Measurements from ENCODE around the gene CLEC2B. TPM values are rescaled to one million over a fixed set of nuclear protein-coding genes. Genes with fewer than 3 reads are reported as not detected.
A peak's percentile ranks its signal among the peaks of the same experiment; 100 is the strongest.

Gene CLEC2B
- total and polyA plus RNA-seq, 3 experiments from 2014 or later, result 13.7 to 72.9 (median 16.5) TPM

DNA sequence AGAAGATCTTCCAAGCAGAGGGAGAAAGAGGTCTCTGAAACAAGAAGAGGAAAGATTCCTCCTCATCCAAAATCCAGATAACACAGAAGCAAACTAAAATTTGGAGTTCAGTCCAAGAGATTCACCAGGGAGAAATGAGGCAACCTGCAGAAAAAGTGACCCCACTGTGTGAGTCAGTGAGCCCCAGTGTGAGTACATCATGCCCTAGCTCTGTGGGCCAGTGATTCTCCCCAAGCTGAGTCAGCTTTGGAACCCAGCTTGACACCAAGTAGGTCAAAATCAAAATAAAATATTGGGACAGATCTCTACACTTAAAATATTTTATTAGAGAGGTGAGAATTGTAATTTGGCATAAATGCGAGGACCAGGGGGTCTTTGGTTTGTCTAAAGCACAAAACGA, 17.2 kb downstream of the CLEC2B start:
- Mint-ChIP-seq H3K36me3 (peaks cover 42 to 74% (median 70%) of the 10 kb centered on the region in 3 donors), H3K27me3 (no peaks in the 10 kb centered on the region)
- no peak for DNase-seq

DNA sequence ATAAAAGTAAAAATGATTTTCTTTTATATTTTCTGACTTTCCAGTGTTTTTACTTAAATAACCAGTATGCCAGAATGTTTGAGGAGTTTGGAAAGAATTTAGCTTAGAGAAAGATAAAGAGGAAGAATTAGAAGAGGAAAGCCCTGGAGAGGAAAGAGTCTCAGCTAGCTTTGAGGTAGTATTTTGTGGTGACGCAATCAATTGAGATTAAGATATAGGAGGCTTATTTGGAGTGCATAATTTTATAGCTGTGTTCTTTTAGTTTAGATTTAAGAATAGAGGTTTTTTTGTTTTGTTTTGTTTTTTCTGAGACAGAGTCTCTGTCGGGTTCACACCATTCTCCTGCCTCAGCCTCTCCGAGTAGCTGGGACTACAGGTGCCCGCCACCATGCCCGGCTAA, 18.1 kb downstream of the CLEC2B start:
- Histone ChIP-seq H3K27me3 (ENCODE audit: insufficient read depth, low read length, poor library complexity, severe bottlenecking) (no peaks in the 10 kb centered on the region), H3K36me3 (ENCODE audit: insufficient read depth, low read length) (peaks cover 24% of the 10 kb centered on the region), H3K4me3 (ENCODE audit: low read length) (no peak overlapping the region), H3K9me3 (ENCODE audit: low read length) (no peaks in the 10 kb centered on the region), H3K27ac (ENCODE audit: low read depth, low read length) (no peak overlapping the region), H3K4me1 (ENCODE audit: insufficient read depth, low read length) (peaks cover 8% of the 10 kb centered on the region)
- H3K4me1 Mint-ChIP-seq, result peaks cover 27 to 37% (median 31%) of the 10 kb centered on the region in 3 donors
- H3K36me3 Mint-ChIP-seq, result peaks cover 41 to 73% (median 72%) of the 10 kb centered on the region in 3 donors
- peaks cover 19 to 34% (median 26%) of the 10 kb centered on the region in 5 donors for H3K9me3 Mint-ChIP-seq
- H3K27ac Mint-ChIP-seq, result no peak overlapping the region
- no peaks in the 10 kb centered on the region for H3K27me3 Mint-ChIP-seq
- no peak overlapping the region for H3K4me3 Mint-ChIP-seq
- DNase-seq, result no peak
- ChIA-PET POLR2A (interaction anchor here (0.5 to 0.7 kb wide), 2 partner anchors 13 to 75 kb away, joined by 4 read pairs; no protein-coding TSS in a partner anchor), CTCF (interaction anchor here (1.1 to 1.3 kb wide), 2 partner anchors 14 to 37 kb away, joined by 4 read pairs; no protein-coding TSS in a partner anchor)

More for the DNA sequence above, 17.2 kb downstream of the CLEC2B start:
- Histone ChIP-seq H3K4me1 (ENCODE audit: insufficient read depth, low read length) (peaks cover 10% of the 10 kb centered on the region), H3K27ac (ENCODE audit: low read depth, low read length) (no peak overlapping the region), H3K36me3 (ENCODE audit: insufficient read depth, low read length) (peaks cover 33% of the 10 kb centered on the region), H3K9me3 (ENCODE audit: low read length) (no peaks in the 10 kb centered on the region), H3K4me3 (ENCODE audit: low read length) (no peak overlapping the region), H3K27me3 (ENCODE audit: insufficient read depth, low read length, poor library complexity, severe bottlenecking) (no peaks in the 10 kb centered on the region)
- H3K4me3 Mint-ChIP-seq, result no peak overlapping the region
- peaks cover 35 to 45% (median 36%) of the 10 kb centered on the region in 3 donors for H3K4me1 Mint-ChIP-seq
- ChIA-PET POLR2A (interaction anchor here (0.5 to 0.6 kb wide), 2 partner anchors 12 to 26 kb away, joined by 3 to 4 read pairs; no protein-coding TSS in a partner anchor), CTCF (interaction anchor here (1.1 to 1.3 kb wide), 2 partner anchors 13 to 38 kb away, joined by 4 read pairs; no protein-coding TSS in a partner anchor)
- peak overlapping the region in 2 of 8 donors; percentile 14 to 71 for H3K27ac Mint-ChIP-seq
- H3K9me3 Mint-ChIP-seq, result peaks cover 10 to 25% (median 17%) of the 10 kb centered on the region in 5 donors

DNA sequence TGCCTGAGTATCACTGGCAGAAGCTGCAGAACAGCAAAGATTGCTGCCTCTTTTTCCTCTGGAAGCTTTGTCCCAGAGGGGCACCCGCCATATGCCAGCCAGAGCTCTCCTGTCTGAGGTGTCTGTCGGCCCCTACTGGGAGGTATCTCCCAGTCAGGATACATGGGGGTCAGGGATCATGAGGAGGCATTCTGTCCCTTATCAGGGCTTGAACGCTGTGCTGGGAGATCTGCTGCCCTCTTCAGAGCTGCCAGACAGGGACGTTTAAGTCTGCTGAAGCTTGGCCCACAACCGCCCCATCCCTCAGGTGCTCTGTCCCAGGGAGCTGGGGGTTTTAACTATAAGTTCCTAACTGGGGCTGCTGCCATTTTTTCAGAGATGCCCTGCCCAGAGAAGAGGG, 20.3 kb downstream of the CLEC2B start:
- H3K4me3 ChIP-seq (ENCODE audit: low read length), result no peak overlapping the region
- ChIA-PET POLR2A (interaction anchor here (0.6 to 1.1 kb wide), 2 partner anchors 20 to 131 kb away, joined by 3 to 4 read pairs; partner anchors contain the start of gene CLEC2B), CTCF (no interaction called here)
- H3K9me3 ChIP-seq (ENCODE audit: low read length), result no peaks in the 10 kb centered on the region
- H3K27ac Mint-ChIP-seq, result no peak overlapping the region
- H3K4me1 Mint-ChIP-seq, result peaks cover 12 to 20% (median 18%) of the 10 kb centered on the region in 3 donors
- peaks cover 32 to 73% (median 55%) of the 10 kb centered on the region in 3 donors for H3K36me3 Mint-ChIP-seq
- H3K27me3 ChIP-seq (ENCODE audit: insufficient read depth, low read length, poor library complexity, severe bottlenecking), result no peaks in the 10 kb centered on the region
- H3K36me3 ChIP-seq (ENCODE audit: insufficient read depth, low read length), result peaks cover 7% of the 10 kb centered on the region
- H3K9me3 Mint-ChIP-seq, result peaks cover 24 to 43% (median 35%) of the 10 kb centered on the region in 5 donors
- H3K4me3 Mint-ChIP-seq, result no peak overlapping the region
- H3K4me1 ChIP-seq (ENCODE audit: insufficient read depth, low read length), result peaks cover 2% of the 10 kb centered on the region
- no peaks in the 10 kb centered on the region for H3K27me3 Mint-ChIP-seq
- no peak for DNase-seq
- no peak overlapping the region for H3K27ac ChIP-seq (ENCODE audit: low read depth, low read length)

DNA sequence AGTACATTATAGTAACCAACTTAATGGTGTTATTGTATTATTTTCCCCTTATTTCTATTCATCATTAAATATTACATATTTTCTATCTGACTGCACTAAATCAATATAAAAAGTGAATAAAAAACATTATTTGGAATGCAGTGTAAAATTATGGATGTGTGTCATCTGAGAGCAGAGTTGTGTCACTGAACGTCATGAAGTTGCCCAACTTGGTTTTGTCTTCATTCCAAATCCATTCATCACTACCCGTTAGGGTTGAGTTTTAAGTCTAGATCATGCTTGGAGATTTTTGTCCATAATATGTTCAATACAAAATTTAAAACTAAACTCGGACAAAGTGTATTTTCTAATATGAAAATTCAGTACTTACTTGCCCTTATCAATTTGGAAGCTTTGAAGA, 25.7 kb downstream of the CLEC2B start:
- ChIA-PET CTCF (no interaction called here), POLR2A (no interaction called here)
- Mint-ChIP-seq H3K4me3 (no peak overlapping the region), H3K9me3 (peaks cover 21 to 31% (median 30%) of the 10 kb centered on the region in 5 donors), H3K27ac (no peak overlapping the region), H3K36me3 (peaks cover 6 to 31% (median 17%) of the 10 kb centered on the region in 3 donors), H3K4me1 (peaks cover 0 to 3% (median 0%) of the 10 kb centered on the region in 3 donors), H3K27me3 (no peaks in the 10 kb centered on the region)
- Histone ChIP-seq H3K4me3 (ENCODE audit: low read length) (no peak overlapping the region), H3K27ac (ENCODE audit: low read depth, low read length) (no peak overlapping the region), H3K9me3 (ENCODE audit: low read length) (no peaks in the 10 kb centered on the region), H3K27me3 (ENCODE audit: insufficient read depth, low read length, poor library complexity, severe bottlenecking) (no peaks in the 10 kb centered on the region), H3K4me1 (ENCODE audit: insufficient read depth, low read length) (no peaks in the 10 kb centered on the region), H3K36me3 (ENCODE audit: insufficient read depth, low read length) (no peaks in the 10 kb centered on the region)
- no peak for DNase-seq

DNA sequence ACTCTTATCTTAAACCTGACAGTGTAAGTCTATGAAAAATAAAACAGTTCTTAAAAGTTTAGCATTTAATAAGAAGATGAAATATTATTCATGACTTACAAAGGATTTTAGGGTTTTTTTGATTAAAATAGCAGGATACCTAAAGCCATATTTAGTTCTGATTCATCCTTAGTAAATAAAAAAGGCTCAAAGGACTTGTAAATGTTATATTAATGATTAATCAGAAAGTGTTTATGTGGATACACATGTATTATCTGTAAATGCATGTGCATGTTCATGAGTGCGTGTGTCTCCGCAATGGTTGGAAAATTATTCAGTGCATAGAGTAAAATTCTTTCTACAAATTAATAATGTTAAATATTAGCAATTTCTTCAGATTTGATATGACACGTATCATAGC, 37.4 kb downstream of the CLEC2B start:
- Mint-ChIP-seq H3K36me3 (no peaks in the 10 kb centered on the region), H3K4me1 (peaks cover 16 to 21% (median 17%) of the 10 kb centered on the region in 3 donors), H3K27me3 (no peaks in the 10 kb centered on the region), H3K27ac (no peak overlapping the region), H3K9me3 (no peaks in the 10 kb centered on the region), H3K4me3 (no peak overlapping the region)
- ChIA-PET CTCF (interaction anchor here (1.8 kb wide), 1 partner anchor 81 kb away, joined by 4 read pairs; no protein-coding TSS in a partner anchor), POLR2A (no interaction called here)
- Histone ChIP-seq H3K4me1 (ENCODE audit: insufficient read depth, low read length) (no peaks in the 10 kb centered on the region), H3K27ac (ENCODE audit: low read depth, low read length) (no peak overlapping the region), H3K27me3 (ENCODE audit: insufficient read depth, low read length, poor library complexity, severe bottlenecking) (no peaks in the 10 kb centered on the region), H3K9me3 (ENCODE audit: low read length) (no peaks in the 10 kb centered on the region), H3K4me3 (ENCODE audit: low read length) (no peak overlapping the region), H3K36me3 (ENCODE audit: insufficient read depth, low read length) (no peaks in the 10 kb centered on the region)
- DNase-seq, result no peak

DNA sequence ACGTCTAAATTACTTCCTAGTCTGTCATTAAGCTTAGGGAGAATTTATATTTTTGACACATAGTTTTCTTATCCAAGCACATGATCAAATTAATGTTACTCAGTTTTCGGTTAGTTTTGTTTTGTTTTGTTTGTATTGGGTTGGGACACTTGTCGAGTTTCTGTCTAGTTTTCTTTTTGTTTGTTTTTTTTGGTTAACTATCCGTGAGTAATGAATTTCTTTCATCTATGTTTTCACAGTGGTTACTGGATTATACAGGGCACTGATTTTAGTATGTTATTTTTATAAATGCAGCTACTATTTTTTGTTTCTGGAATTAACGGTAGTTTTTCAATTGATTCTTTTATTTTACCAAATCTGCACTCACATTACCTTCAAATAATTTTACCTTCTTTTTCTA, 39.2 kb downstream of the CLEC2B start:
- Histone ChIP-seq H3K36me3 (ENCODE audit: insufficient read depth, low read length) (no peaks in the 10 kb centered on the region), H3K27ac (ENCODE audit: low read depth, low read length) (no peak overlapping the region), H3K27me3 (ENCODE audit: insufficient read depth, low read length, poor library complexity, severe bottlenecking) (no peaks in the 10 kb centered on the region), H3K9me3 (ENCODE audit: low read length) (no peaks in the 10 kb centered on the region), H3K4me3 (ENCODE audit: low read length) (no peak overlapping the region), H3K4me1 (ENCODE audit: insufficient read depth, low read length) (no peaks in the 10 kb centered on the region)
- peak overlapping the region in 4 of 8 donors; percentile 51 to 75 (median 62) for H3K27ac Mint-ChIP-seq
- ChIA-PET POLR2A (no interaction called here), CTCF (interaction anchor here (1.5 kb wide), 1 partner anchor 16 kb away, joined by 6 read pairs; no protein-coding TSS in a partner anchor)
- H3K27me3 Mint-ChIP-seq, result no peaks in the 10 kb centered on the region
- peaks cover 0 to 5% (median 0%) of the 10 kb centered on the region in 3 donors for H3K36me3 Mint-ChIP-seq
- peak overlapping the region in 6 of 7 donors; percentile 49 to 86 (median 66) for H3K4me3 Mint-ChIP-seq
- DNase-seq, result no peak
- H3K4me1 Mint-ChIP-seq, result peaks cover 26 to 34% (median 27%) of the 10 kb centered on the region in 3 donors
- H3K9me3 Mint-ChIP-seq, result no peaks in the 10 kb centered on the region

DNA sequence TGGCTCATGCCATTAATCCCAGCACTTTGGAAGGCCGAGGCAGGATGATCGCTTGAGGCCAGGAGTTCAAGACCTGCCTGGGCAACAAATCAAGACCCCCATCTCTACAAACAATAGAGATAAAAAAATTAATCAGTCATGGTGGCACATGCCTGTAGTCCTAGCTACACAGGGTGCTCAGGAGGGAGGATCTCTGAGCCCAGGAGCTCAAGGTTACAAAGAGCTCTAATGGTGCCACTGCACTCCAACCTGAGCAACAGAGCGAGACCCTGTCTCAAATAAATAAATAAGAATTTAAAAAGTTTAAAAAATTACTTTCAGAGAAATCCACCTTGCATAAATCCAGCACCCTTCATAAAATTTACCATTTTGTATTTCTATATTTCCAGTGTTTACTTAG, 39.7 kb downstream of the CLEC2B start:
- peak overlapping the region in 6 of 7 donors; percentile 64 to 89 (median 74) for H3K4me3 Mint-ChIP-seq
- DNase-seq, result no peak
- ChIA-PET CTCF (interaction anchor here (1.5 kb wide), 1 partner anchor 16 kb away, joined by 6 read pairs; no protein-coding TSS in a partner anchor), POLR2A (no interaction called here)
- peaks cover 26 to 37% (median 31%) of the 10 kb centered on the region in 3 donors for H3K4me1 Mint-ChIP-seq
- no peaks in the 10 kb centered on the region for H3K27me3 ChIP-seq (ENCODE audit: insufficient read depth, low read length, poor library complexity, severe bottlenecking)
- H3K4me3 ChIP-seq (ENCODE audit: low read length), result no peak overlapping the region
- peak overlapping the region in 3 of 8 donors; percentile 27 to 63 (median 51) for H3K27ac Mint-ChIP-seq
- H3K9me3 Mint-ChIP-seq, result no peaks in the 10 kb centered on the region
- H3K36me3 Mint-ChIP-seq, result peaks cover 0 to 9% (median 0%) of the 10 kb centered on the region in 3 donors
- H3K4me1 ChIP-seq (ENCODE audit: insufficient read depth, low read length), result no peaks in the 10 kb centered on the region
- no peak overlapping the region for H3K27ac ChIP-seq (ENCODE audit: low read depth, low read length)
- no peaks in the 10 kb centered on the region for H3K9me3 ChIP-seq (ENCODE audit: low read length)
- H3K36me3 ChIP-seq (ENCODE audit: insufficient read depth, low read length), result no peaks in the 10 kb centered on the region
- no peaks in the 10 kb centered on the region for H3K27me3 Mint-ChIP-seq

DNA sequence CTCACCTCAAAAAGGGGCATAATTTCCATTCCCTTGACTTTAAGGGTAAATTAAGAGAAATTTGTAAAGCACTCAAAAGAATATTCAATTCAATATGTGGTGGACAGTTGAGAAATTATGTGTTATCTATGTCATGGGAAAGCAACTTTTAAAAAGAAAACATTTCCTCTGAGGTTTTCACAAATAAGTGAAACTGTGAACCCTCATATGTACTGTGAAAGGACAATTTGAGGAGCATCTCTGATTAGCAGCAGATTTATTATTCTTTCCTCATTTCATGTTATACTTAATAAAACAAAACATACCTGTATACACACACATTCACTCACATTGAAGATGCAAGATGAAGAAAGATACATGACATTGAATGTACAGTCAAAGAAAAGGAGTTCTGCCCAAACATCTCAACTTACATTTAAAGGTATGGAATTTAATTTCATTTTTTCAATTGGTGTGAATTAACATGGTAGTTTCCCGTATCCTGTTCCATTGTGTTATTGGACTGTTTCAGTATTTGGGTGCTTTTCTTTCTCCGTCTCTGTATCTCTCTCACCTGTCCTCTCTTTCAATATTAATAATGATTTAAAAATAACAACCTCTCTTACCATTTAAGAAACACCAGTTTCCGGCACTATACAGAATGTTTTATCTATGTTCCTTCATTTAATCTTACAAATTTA, 41.8 kb downstream of the CLEC2B start, which contains the start of gene KLRF1:
Gene KLRF1, plus strand, starts transcription at position 273 of the 680 bp plus-strand sequence. Its CDS starts 64 bp downstream, at position 337.
- peak within 1 kb of the TSS; percentile 11 to 87 (median 63) for H3K27ac Mint-ChIP-seq
- H3K27ac ChIP-seq (ENCODE audit: low read depth, low read length), result no peak within 1 kb of the TSS
- H3K36me3 ChIP-seq (ENCODE audit: insufficient read depth, low read length), result no peaks in the 10 kb centered on the region
- no peaks in the 10 kb centered on the region for H3K4me1 ChIP-seq (ENCODE audit: insufficient read depth, low read length)
- peaks cover 2 to 7% of the 10 kb centered on the region in 2 donors for H3K27me3 Mint-ChIP-seq
- peaks cover 0 to 5% (median 0%) of the 10 kb centered on the region in 5 donors for H3K9me3 Mint-ChIP-seq
- POLR2A ChIA-PET, result no interaction called here
- H3K27me3 ChIP-seq (ENCODE audit: insufficient read depth, low read length, poor library complexity, severe bottlenecking), result no peaks in the 10 kb centered on the region
- peaks cover 0 to 23% (median 2%) of the 10 kb centered on the region in 3 donors for H3K36me3 Mint-ChIP-seq
- peaks cover 26 to 37% (median 35%) of the 10 kb centered on the region in 3 donors for H3K4me1 Mint-ChIP-seq
- peak within 1 kb of the TSS; percentile 65 to 88 (median 79) for H3K4me3 Mint-ChIP-seq
- CTCF ChIA-PET, result interaction anchor here (1.1 kb wide), 1 partner anchor 13 kb away, joined by 3 read pairs; no protein-coding TSS in a partner anchor
- H3K9me3 ChIP-seq (ENCODE audit: low read length), result no peaks in the 10 kb centered on the region
- no peak for DNase-seq
- no peak within 1 kb of the TSS for H3K4me3 ChIP-seq (ENCODE audit: low read length)

Data from CD8-positive, alpha-beta memory T cell (primary cell).